Posterior cingulate gyrus (tissue), 11 donors: ENCODE measurements around the gene RRP12.
A peak's percentile ranks its signal among the peaks of the same experiment; 100 is the strongest.
"Not testable (repeated sequence)": the region's sequence is repeated elsewhere in the genome, so short reads cannot be mapped to it uniquely, and the experiment has no call there.

Experiments
- DNase-seq, 10 donors: peaks; one replicate each; pipeline versions ENCODE4 v3.0.0 to v3.0.0-alpha.2; 2020 to 2021; ENCODE audit warnings: mixed read lengths in 3 of 10
- intact Hi-C: fragments of 100-400 bp; cut with DNase I; formaldehyde crosslinking; loops from one replicate; pipeline ENCODE4 v1.15.1; 2023

The RRP12 gene

GRCh38 chr10:97373456-97373855, 27.7 kb downstream of the RRP12 start:
- no peak for DNase-seq
- intact Hi-C loops: no loop called here

GRCh38 chr10:97372233-97372875, 28.8 kb downstream of the RRP12 start:
- intact Hi-C loops: no loop called here
- DNase-seq: no peak

GRCh38 chr10:97371696-97372095, 29.4 kb downstream of the RRP12 start:
- intact Hi-C loops: no loop called here
- no peak for DNase-seq

- intact Hi-C loops: no loop called here
- DNase-seq: peak in 1 of 10 donors; percentile 55
Measured at GRCh38 chr10:97367126-97367649, 34.0 kb downstream of the RRP12 start.

DNA sequence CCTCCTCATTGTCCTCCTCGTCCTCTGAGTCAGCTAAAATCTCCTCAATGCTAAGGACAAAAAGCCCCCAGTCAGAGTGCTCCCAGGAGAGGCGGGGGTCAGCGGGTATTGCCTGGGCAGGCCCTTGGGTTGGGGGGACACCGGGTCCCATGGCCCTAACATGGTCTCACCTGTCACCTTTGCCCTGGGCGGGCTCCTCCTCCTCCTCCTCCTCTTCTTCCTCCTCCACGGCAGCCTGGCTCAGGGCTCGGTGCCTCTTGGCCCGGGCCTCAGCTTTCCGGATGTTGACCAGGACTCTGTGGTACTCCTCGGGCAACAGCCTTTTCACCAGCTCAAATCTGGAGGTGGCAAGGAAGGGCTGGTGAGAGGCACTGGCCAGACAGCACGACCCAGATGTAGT, 34.6 kb downstream of the RRP12 start:
- peak in 2 of 10 donors; percentile 57 to 78 for DNase-seq
- intact Hi-C loops: no loop called here

DNA sequence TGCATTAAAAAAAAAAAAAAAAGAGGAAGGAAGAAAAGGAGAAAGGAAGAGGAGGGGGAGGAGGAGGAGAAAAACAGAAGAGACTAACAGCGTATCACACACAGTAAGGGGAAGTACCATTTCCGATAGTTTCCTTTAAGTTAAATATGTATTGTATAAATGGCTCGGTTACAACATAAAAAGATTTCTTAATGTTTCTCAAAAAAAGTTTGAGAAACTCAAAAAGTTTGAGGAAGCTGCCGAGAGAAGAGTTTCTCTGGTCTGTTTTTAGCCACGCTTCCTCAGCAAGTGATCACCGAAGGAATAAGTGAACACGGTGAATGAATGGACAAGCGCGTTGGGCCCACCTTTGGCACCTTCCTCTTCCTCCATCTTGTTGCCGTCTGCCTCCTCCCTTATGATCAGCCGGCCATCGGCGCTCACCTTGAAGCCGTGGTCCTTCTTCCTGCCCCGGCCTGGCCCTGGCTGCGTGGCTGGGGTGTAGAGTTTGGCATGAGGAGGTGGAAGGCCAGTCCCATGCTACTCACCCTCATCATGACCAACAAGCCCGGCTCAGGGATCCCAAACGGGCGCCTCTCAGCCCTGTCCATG, 35.3 kb downstream of the RRP12 start:
- DNase-seq: peak in 1 of 10 donors; percentile 60
- intact Hi-C loops: no loop called here

- intact Hi-C loops: no loop called here
- DNase-seq: no peak
Measured at GRCh38 chr10:97363071-97363470, 38.1 kb downstream of the RRP12 start.

DNA sequence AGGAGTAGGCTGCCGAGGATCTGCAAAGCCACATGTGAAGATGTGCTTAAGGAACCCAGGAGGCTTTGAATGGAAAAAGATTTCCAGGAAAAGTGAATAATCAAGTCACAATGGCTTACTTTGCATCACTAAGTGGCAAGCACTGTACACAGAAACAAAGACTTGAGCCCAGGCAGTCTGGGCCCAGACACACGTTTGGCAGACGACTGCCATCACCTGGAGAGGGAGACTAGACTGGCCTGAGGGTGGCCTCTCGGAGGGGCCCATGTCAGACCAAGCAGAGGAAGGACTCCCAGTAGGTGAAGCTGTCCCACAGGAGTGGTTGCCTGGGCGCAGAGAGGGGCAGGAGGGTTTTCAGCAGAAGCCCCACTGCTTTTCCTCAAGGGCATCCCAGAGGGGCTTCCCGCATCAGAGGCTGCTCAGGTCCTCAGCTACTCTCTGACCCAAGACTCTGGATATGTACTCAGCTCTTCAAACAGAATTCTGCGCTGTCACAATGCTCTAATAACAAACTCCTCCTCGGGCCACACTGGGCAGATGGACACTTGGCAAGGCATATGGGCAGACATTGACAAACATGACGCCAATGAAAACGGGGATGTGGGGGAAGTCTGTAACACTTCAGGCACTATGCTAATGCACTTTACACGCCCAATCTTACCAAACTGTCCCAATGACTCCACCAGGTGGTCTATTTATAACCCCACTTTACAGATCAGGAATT, 38.7 kb downstream of the RRP12 start:
- intact Hi-C loops: no loop called here
- no peak for DNase-seq

DNA sequence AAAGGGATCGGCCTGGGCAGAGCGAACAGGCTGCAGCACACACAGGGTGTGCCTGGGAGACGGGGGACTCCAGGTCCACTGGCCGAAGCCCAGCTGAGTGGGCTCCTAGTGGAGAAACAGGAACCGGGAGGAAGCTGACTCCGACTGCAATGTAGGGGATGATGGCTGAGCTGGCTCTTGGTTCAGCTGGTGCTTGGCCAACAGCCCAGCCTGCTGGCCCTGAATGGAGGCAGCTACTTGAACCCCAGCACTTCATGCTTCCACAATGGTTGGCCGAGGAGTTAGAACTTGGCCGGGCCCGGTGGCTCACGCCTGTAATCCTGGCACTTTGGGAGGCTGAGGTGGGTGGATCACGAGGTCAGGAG, 39.6 kb downstream of the RRP12 start:
- DNase-seq: peak in 2 of 10 donors; percentile 10 to 53
- intact Hi-C loops: no loop called here

GRCh38 chr10:97360705-97361536, 40.2 kb downstream of the RRP12 start:
- peak in 2 of 10 donors; percentile 41 to 46 for DNase-seq
- intact Hi-C loops: no loop called here

- intact Hi-C loops: no loop called here
- peak in 3 of 10 donors; percentile 47 to 63 (median 61) for DNase-seq
Measured at GRCh38 chr10:97358781-97359180, 42.4 kb downstream of the RRP12 start.

GRCh38 chr10:97358349-97358748, 42.8 kb downstream of the RRP12 start:
- intact Hi-C loops: no loop called here

DNA sequence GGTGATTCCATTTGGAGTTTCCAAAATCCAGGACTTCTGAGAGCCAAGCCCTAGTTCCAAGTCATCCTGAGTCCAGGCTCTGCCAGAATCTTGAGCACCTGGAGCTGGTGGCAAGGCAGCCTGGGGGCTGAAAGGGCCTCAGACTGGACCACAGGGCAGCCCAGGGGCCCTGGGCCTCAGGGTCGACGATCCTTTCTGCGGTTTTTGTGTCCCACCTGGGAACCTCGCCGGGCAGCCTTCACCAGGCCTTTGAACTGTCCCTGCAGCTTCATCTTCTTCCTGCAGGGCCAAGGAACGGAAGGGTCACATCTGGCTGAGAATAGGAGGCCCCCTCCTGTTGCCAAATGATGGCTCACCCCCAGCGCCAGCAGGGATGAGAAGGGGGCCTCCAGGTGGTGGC, 44.2 kb downstream of the RRP12 start:
- DNase-seq: peak in 2 of 10 donors; percentile 19 to 64
- intact Hi-C loops: no loop called here

More at GRCh38 chr10:97358349-97358748, 42.8 kb downstream of the RRP12 start:
- peak in 3 of 10 donors; percentile 16 to 59 (median 41) for DNase-seq

DNA sequence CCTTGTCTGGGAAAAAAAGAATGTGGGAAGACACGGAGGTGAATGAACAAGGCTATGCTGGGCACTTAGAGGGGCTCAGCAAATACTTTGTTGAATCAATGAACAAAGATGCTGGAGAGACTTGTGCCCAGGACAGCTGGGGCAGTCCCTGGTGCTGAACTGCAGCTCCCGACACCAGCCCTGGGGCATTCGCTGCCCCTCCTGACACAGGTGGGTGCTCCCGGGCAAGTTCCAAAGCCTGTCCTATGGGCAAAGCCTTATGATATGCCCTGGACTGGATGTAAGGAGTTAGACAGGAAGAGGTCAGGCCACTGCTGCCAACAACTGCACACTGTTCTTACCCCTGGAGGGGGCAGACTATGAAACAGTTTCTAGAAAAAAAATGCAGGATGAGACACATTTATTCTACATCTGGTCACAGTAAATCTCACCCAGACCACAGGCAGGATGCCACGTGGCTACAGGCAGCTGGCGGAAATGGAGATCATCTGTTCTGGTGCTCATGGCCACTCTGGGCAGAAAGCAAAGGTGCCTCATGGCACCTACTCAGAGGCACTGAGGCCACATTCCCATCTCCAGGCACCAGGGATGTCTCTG, 44.7 kb downstream of the RRP12 start:
- intact Hi-C loops: no loop called here
- peak in 2 of 10 donors; percentile 15 to 49 for DNase-seq

DNA sequence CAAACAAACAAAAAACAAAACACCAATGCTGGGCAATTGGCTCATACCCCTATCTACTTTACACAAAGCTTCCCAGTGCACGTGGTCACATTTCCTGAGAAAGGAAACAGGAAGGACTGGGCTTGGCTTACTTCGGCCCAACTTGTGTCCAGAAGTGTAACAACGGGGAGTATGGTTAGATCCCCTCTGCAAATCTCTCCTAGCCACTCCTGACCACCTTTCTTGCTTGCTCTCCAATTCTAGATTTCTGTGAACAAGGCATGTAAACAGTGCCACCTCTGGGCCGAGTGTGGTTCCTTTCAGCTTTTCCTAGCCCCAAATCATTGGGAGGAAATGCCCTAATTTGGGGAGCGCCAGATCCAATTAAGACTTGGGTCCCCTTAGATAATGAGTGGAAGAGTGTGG, 45.6 kb downstream of the RRP12 start:
- peak in 6 of 10 donors; percentile 26 to 54 (median 42) for DNase-seq
- intact Hi-C loops: no loop called here

DNA sequence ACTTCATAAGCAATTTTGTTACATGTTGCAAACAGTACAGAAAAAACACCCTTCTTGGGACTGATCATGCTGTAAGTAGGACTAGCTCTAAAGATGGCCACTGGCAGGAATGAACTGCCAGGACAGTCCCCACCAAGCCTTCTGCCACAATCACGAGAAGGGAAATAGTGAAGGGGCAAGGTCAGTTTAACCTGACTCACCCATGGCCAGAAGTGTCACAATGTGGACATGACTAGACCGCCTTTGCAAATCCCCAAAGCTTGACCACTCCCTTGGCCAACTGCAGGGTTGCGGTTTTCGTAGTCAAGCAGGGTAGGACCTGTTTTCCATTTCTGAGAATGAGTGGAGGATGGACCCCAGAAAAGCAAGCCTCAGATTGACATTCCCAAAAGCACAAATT, 47.2 kb downstream of the RRP12 start:
- intact Hi-C loops: no loop called here

DNA sequence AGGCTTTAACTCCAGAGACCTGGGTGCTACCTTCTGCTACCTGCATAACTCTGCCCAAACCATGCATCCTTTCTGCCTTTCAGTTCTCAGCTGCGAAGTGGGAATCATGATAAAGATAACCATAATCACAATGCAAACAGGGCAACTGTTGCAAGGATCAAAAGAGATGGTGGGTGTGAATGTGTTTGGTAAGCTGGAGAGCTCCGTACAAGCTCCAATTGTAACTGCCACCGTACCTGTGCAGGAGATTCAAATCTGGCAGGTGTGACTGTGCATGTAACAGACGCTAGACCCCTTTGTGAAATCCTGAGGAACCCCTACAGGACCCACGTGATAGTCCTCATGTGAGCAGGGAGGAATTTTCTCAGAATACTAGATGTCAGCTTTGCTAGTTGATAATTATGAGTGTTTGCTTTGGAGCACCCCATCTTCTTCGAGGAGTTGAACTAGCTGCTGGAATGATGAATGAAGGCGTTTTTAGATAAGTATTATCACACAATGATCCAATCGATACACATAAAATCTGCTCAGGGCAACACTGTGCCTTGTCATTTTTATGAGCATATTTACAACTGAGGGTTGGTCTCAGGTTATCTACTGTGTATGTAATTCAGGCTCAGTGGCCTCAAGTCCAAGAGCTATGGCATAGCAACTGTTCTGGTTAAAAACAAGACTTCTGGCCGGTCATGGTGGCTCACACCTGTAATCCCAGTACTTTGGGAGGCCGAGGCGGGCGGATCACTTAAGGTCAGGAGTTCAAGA, 51.2 kb downstream of the RRP12 start:
- intact Hi-C loops: no loop called here
- peak in 2 of 10 donors; percentile 5 to 28 for DNase-seq

More for the DNA sequence above, 47.2 kb downstream of the RRP12 start:
- DNase-seq: peak in 2 of 10 donors; percentile 43 to 50

GRCh38 chr10:97347317-97347716, 53.8 kb downstream of the RRP12 start:
- intact Hi-C loops: no loop called here
- peak in 1 of 10 donors; percentile 30 for DNase-seq

DNA sequence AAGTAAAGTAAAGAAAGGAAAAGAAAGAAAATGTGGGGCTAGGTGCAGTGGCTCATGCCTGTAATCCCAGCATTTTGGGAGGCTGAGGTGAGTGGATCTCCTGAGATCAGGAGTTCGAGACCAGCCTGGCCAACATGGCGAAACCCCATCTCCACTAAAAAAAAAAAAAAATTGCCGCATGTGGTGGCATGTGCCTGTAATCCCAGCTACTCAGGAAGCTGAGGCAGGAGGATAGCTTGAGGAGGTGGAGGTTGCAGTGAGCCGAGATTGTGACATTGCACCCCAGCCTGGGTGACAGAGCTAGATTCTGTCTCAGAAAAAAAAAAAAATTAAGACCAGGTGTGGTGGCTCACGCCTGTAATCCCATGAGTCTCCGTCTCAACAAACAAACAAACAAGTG, 57.5 kb downstream of the RRP12 start:
- intact Hi-C loops: not testable (repeated sequence)
- DNase-seq: peak in 2 of 10 donors; percentile 21 to 22
